HG03103 (cell line): ENCODE data around the gene MRAS.

Source experiments
- ATAC-seq: cut with Tn5 transposase; IDR thresholded peaks from one replicate; pipeline ENCODE4 v1.9.1; 2021; ENCODE audit warnings: low read depth; ENCODE audit not compliant: unreplicated experiment

Gene MRAS

GRCh38 chr3:138338811-138339210 lies 9.6 kb upstream of the MRAS start:
- no peak for ATAC-seq

- no peak for ATAC-seq
Measured at GRCh38 chr3:138340511-138340910, 7.9 kb upstream of the MRAS start.

- ATAC-seq: no peak
Measured at GRCh38 chr3:138344754-138345153, 3.6 kb upstream of the MRAS start.

GRCh38 chr3:138348754-138349739 lies 668 bp downstream of the MRAS start:
- ATAC-seq: no peak

GRCh38 chr3:138349926-138350665 lies 1.7 kb downstream of the MRAS start:
- no peak for ATAC-seq

- no peak for ATAC-seq
Measured at GRCh38 chr3:138351151-138351550, 2.8 kb downstream of the MRAS start.

- ATAC-seq: no peak
Measured at GRCh38 chr3:138351916-138352550, 3.7 kb downstream of the MRAS start.

- no peak for ATAC-seq
Measured at GRCh38 chr3:138354376-138354775, 6.0 kb downstream of the MRAS start.

- no peak for ATAC-seq
Measured at GRCh38 chr3:138355071-138355470, 6.7 kb downstream of the MRAS start.

GRCh38 chr3:138356730-138357405 lies 8.5 kb downstream of the MRAS start:
- ATAC-seq: no peak

GRCh38 chr3:138359148-138359918 lies 11.0 kb downstream of the MRAS start:
- no peak for ATAC-seq

GRCh38 chr3:138359919-138360868 lies 11.8 kb downstream of the MRAS start:
- no peak for ATAC-seq

- no peak for ATAC-seq
Measured at GRCh38 chr3:138360869-138361525, 12.6 kb downstream of the MRAS start.

- ATAC-seq: no peak
Measured at GRCh38 chr3:138361561-138361971, 13.2 kb downstream of the MRAS start.

GRCh38 chr3:138362538-138362937 lies 14.2 kb downstream of the MRAS start:
- ATAC-seq: no peak

- ATAC-seq: no peak
Measured at GRCh38 chr3:138363322-138363721, 14.9 kb downstream of the MRAS start.

- ATAC-seq: no peak
Measured at GRCh38 chr3:138364356-138365252, 16.2 kb downstream of the MRAS start.
